ENCODE measurements around the gene AMDHD2.
A peak's percentile ranks its signal among the peaks of the same experiment; 100 is the strongest.

The AMDHD2 gene

GRCh38 chr16:2485811-2486507, 34.2 kb upstream of the AMDHD2 start:
- in situ Hi-C loops (cut with HindIII; ENCODE audit: low pct_ligation_motif_present, low sequenced_read_pairs): no loop called here
- Histone ChIP-seq H3K36me3 (replicated peaks) (no peaks in the 10 kb centered on the region), H3K27ac (no peak overlapping the region), H3K4me3 (ENCODE audit: low read depth, low read length) (no peak overlapping the region), H3K27me3 (replicated peaks) (no peaks in the 10 kb centered on the region)
- TF ChIP-seq CTCF (IDR thresholded peaks at IDR 0.05; ENCODE audit: low read depth, low read length, missing control alignments): no peak
- no peak for DNase-seq

GRCh38 chr16:2486645-2487516, 33.3 kb upstream of the AMDHD2 start:
- H3K36me3 ChIP-seq (replicated peaks): no peaks in the 10 kb centered on the region
- no peak for DNase-seq
- H3K27me3 ChIP-seq (replicated peaks): no peaks in the 10 kb centered on the region
- H3K27ac ChIP-seq: no peak overlapping the region
- TF ChIP-seq CTCF (IDR thresholded peaks at IDR 0.05; ENCODE audit: low read depth, low read length, missing control alignments): peak; percentile 31
- no peak overlapping the region for H3K4me3 ChIP-seq (ENCODE audit: low read depth, low read length)
- in situ Hi-C loops (cut with HindIII; ENCODE audit: low pct_ligation_motif_present, low sequenced_read_pairs): no loop called here

GRCh38 chr16:2487517-2487842, 32.7 kb upstream of the AMDHD2 start:
- no peak overlapping the region for H3K4me3 ChIP-seq (ENCODE audit: low read depth, low read length)
- no peak for TF ChIP-seq CTCF (IDR thresholded peaks at IDR 0.05; ENCODE audit: low read depth, low read length, missing control alignments)
- no peak for DNase-seq
- no peaks in the 10 kb centered on the region for H3K27me3 ChIP-seq (replicated peaks)
- H3K36me3 ChIP-seq (replicated peaks): no peaks in the 10 kb centered on the region
- in situ Hi-C loops (cut with HindIII; ENCODE audit: low pct_ligation_motif_present, low sequenced_read_pairs): no loop called here
- H3K27ac ChIP-seq: no peak overlapping the region

- DNase-seq: no peak
- no peaks in the 10 kb centered on the region for H3K36me3 ChIP-seq (replicated peaks)
- H3K27ac ChIP-seq: no peak overlapping the region
- in situ Hi-C loops (cut with HindIII; ENCODE audit: low pct_ligation_motif_present, low sequenced_read_pairs): no loop called here
- H3K4me3 ChIP-seq (ENCODE audit: low read depth, low read length): no peak overlapping the region
- TF ChIP-seq CTCF (IDR thresholded peaks at IDR 0.05; ENCODE audit: low read depth, low read length, missing control alignments): no peak
- no peaks in the 10 kb centered on the region for H3K27me3 ChIP-seq (replicated peaks)
These were observed 32.2 kb upstream of the AMDHD2 start for GRCh38 chr16:2487903-2488531.

GRCh38 chr16:2489581-2489980, 30.6 kb upstream of the AMDHD2 start:
- no peak overlapping the region for H3K27ac ChIP-seq
- DNase-seq: no peak
- H3K4me3 ChIP-seq (ENCODE audit: low read depth, low read length): no peak overlapping the region
- H3K36me3 ChIP-seq (replicated peaks): no peaks in the 10 kb centered on the region
- no peaks in the 10 kb centered on the region for H3K27me3 ChIP-seq (replicated peaks)
- no peak for TF ChIP-seq CTCF (IDR thresholded peaks at IDR 0.05; ENCODE audit: low read depth, low read length, missing control alignments)
- in situ Hi-C loops (cut with HindIII; ENCODE audit: low pct_ligation_motif_present, low sequenced_read_pairs): no loop called here

Data from brain microvascular endothelial cell (primary cell).